ENCODE data around the gene FEN1. TPM values are rescaled to one million over a fixed set of nuclear protein-coding genes. Genes with fewer than 3 reads are reported as not detected.

The FEN1 gene
- total RNA-seq, 2 donors from 2014 or later = 55.4 to 64.7 TPM

- Mint-ChIP-seq H3K9me3 (no peaks in the 10 kb centered on the region), H3K4me3 (no peak overlapping the region), H3K36me3 (ENCODE audit: insufficient read depth in 2 of 2) (peaks cover 0 to 4% of the 10 kb centered on the region in 2 donors), H3K4me1 (ENCODE audit: low read depth) (peaks cover 4% of the 10 kb centered on the region), H3K27me3 (ENCODE audit: low read depth) (no peaks in the 10 kb centered on the region), H3K27ac (no peak overlapping the region)
- ATAC-seq (replicated peaks in 1 of 2) = no peak
- DNase-seq = no peak
Observed at GRCh38 chr11:61782841-61783240, 9.9 kb upstream of the FEN1 start.

- Mint-ChIP-seq H3K36me3 (ENCODE audit: insufficient read depth in 2 of 2) (peaks cover 4 to 8% of the 10 kb centered on the region in 2 donors), H3K9me3 (no peaks in the 10 kb centered on the region), H3K27me3 (ENCODE audit: low read depth) (no peaks in the 10 kb centered on the region), H3K4me3 (no peak overlapping the region), H3K27ac (no peak overlapping the region), H3K4me1 (ENCODE audit: low read depth) (no peaks in the 10 kb centered on the region)
- no peak for DNase-seq
- no peak for ATAC-seq (replicated peaks in 1 of 2)
Observed at GRCh38 chr11:61783717-61784505, 8.8 kb upstream of the FEN1 start.

- Mint-ChIP-seq H3K36me3 (ENCODE audit: insufficient read depth in 2 of 2) (peaks cover 4 to 8% of the 10 kb centered on the region in 2 donors), H3K27ac (no peak overlapping the region), H3K4me1 (ENCODE audit: low read depth) (peaks cover 2% of the 10 kb centered on the region), H3K9me3 (no peaks in the 10 kb centered on the region), H3K4me3 (no peak overlapping the region), H3K27me3 (ENCODE audit: low read depth) (no peaks in the 10 kb centered on the region)
- no peak for DNase-seq
- no peak for ATAC-seq (replicated peaks in 1 of 2)
Observed at GRCh38 chr11:61784506-61784805, 8.3 kb upstream of the FEN1 start.

DNA sequence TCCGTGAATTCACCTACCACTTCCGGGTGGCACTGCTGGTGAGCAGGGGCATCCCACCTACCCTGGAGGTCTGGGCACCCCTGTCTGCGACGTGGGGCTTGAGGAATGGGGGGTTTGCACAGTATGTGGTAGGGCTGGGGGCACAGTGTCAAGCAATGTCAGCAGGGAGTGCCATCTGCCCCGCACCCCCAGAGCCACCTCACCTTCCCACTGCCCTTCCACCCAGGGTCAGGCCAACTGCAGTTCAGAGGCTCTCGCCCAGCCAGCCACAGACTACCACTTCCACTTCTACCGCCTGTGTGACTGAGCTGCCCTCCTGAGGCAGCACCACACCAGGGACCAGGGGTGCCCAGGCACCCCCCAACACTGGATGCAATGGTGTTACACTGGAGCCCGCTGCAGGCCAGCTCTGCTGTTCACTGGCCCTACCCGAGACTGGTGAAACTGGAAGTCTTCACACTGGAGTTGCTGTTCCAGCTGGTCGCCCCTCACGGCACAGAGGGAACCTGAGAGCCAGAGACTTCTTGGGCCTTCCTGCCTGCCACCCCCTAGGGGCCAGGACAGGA, 6.8 kb upstream of the FEN1 start:
- H3K36me3 Mint-ChIP-seq (ENCODE audit: insufficient read depth in 2 of 2) = peaks cover 6 to 8% of the 10 kb centered on the region in 2 donors
- DNase-seq = no peak
- no peak overlapping the region for H3K4me3 Mint-ChIP-seq
- no peaks in the 10 kb centered on the region for H3K9me3 Mint-ChIP-seq
- H3K27ac Mint-ChIP-seq = no peak overlapping the region
- H3K27me3 Mint-ChIP-seq (ENCODE audit: low read depth) = no peaks in the 10 kb centered on the region
- ATAC-seq (replicated peaks in 1 of 2) = no peak
- peaks cover 13% of the 10 kb centered on the region for H3K4me1 Mint-ChIP-seq (ENCODE audit: low read depth)

DNA sequence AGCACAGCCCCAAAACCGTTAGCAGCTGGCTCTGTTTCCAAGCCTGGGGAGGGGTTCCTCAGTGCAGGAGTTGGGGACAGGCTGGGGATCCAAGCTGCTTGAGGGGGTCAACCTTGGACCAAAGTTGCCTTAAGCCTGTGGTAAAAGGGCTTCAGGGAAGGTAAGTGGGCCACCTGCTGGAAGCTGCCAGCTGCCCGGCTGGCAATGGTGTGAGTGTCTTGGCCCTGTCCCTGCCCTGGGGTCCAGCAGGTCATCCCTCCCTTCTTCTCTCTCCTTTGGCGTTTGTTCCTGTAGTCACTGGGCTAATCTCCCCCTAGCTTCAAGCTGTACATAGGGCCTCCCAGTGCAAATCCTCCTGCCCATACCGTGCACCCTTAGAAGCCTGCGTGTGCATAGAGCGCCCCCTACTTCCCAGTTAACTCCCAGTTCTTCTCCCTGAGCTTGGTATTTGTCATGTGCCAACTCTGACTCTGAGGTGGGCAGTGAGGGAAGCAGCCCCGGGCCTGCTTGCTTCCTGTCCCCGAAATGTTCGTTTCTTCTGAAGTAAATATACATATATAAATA, 4.7 kb upstream of the FEN1 start:
- no peak for ATAC-seq (replicated peaks in 1 of 2)
- peak in 1 of 2 donors; percentile 20 for DNase-seq
- Mint-ChIP-seq H3K36me3 (ENCODE audit: insufficient read depth in 2 of 2) (peaks cover 11% of the 10 kb centered on the region in 2 donors), H3K27ac (no peak overlapping the region), H3K27me3 (ENCODE audit: low read depth) (no peaks in the 10 kb centered on the region), H3K4me3 (no peak overlapping the region), H3K9me3 (no peaks in the 10 kb centered on the region), H3K4me1 (ENCODE audit: low read depth) (peaks cover 21% of the 10 kb centered on the region)

- no peaks in the 10 kb centered on the region for H3K27me3 Mint-ChIP-seq (ENCODE audit: low read depth)
- ATAC-seq (replicated peaks in 1 of 2) = peak; percentile 43 to 64
- peak overlapping the region; percentile 99 for H3K27ac Mint-ChIP-seq
- peaks cover 48% of the 10 kb centered on the region for H3K4me1 Mint-ChIP-seq (ENCODE audit: low read depth)
- no peaks in the 10 kb centered on the region for H3K9me3 Mint-ChIP-seq
- peak; percentile 65 to 72 for DNase-seq
- peaks cover 12 to 22% of the 10 kb centered on the region in 2 donors for H3K36me3 Mint-ChIP-seq (ENCODE audit: insufficient read depth in 2 of 2)
- H3K4me3 Mint-ChIP-seq = peak overlapping the region; percentile 97 to 98
Observed at GRCh38 chr11:61791737-61792309, 888 bp upstream of the FEN1 start.

- peak overlapping the region; percentile 97 to 98 for H3K4me3 Mint-ChIP-seq
- DNase-seq = peak in 1 of 2 donors; percentile 14
- H3K4me1 Mint-ChIP-seq (ENCODE audit: low read depth) = peaks cover 56% of the 10 kb centered on the region
- H3K9me3 Mint-ChIP-seq = no peaks in the 10 kb centered on the region
- no peaks in the 10 kb centered on the region for H3K27me3 Mint-ChIP-seq (ENCODE audit: low read depth)
- peaks cover 14 to 29% of the 10 kb centered on the region in 2 donors for H3K36me3 Mint-ChIP-seq (ENCODE audit: insufficient read depth in 2 of 2)
- peak; percentile 2 to 3 for ATAC-seq (replicated peaks in 1 of 2)
- peak overlapping the region; percentile 99 for H3K27ac Mint-ChIP-seq
Observed at GRCh38 chr11:61793083-61793828, 545 bp downstream of the FEN1 start.

GRCh38 chr11:61793829-61794204, 1.1 kb downstream of the FEN1 start:
- H3K27me3 Mint-ChIP-seq (ENCODE audit: low read depth) = no peaks in the 10 kb centered on the region
- peak overlapping the region; percentile 97 to 98 for H3K4me3 Mint-ChIP-seq
- ATAC-seq (replicated peaks in 1 of 2) (no peak), DNase-seq (no peak)
- H3K4me1 Mint-ChIP-seq (ENCODE audit: low read depth) = peaks cover 56% of the 10 kb centered on the region
- H3K27ac Mint-ChIP-seq = peak overlapping the region; percentile 90
- peaks cover 11 to 30% of the 10 kb centered on the region in 2 donors for H3K36me3 Mint-ChIP-seq (ENCODE audit: insufficient read depth in 2 of 2)
- H3K9me3 Mint-ChIP-seq = no peaks in the 10 kb centered on the region

- no peak for ATAC-seq (replicated peaks in 1 of 2)
Observed at GRCh38 chr11:61794579-61794978, 1.9 kb downstream of the FEN1 start.

GRCh38 chr11:61795459-61795858, 2.7 kb downstream of the FEN1 start:
- Mint-ChIP-seq H3K9me3 (no peaks in the 10 kb centered on the region), H3K4me3 (peak overlapping the region in 1 of 2 donors; percentile 21), H3K4me1 (ENCODE audit: low read depth) (peaks cover 52% of the 10 kb centered on the region), H3K27me3 (ENCODE audit: low read depth) (no peaks in the 10 kb centered on the region), H3K27ac (no peak overlapping the region), H3K36me3 (ENCODE audit: insufficient read depth in 2 of 2) (peaks cover 7 to 33% of the 10 kb centered on the region in 2 donors)
- DNase-seq (no peak), ATAC-seq (replicated peaks in 1 of 2) (no peak)

More at GRCh38 chr11:61794579-61794978, 1.9 kb downstream of the FEN1 start:
- DNase-seq = no peak
- peaks cover 57% of the 10 kb centered on the region for H3K4me1 Mint-ChIP-seq (ENCODE audit: low read depth)
- peaks cover 10 to 31% of the 10 kb centered on the region in 2 donors for H3K36me3 Mint-ChIP-seq (ENCODE audit: insufficient read depth in 2 of 2)
- H3K4me3 Mint-ChIP-seq = peak overlapping the region; percentile 27 to 98
- no peak overlapping the region for H3K27ac Mint-ChIP-seq
- no peaks in the 10 kb centered on the region for H3K27me3 Mint-ChIP-seq (ENCODE audit: low read depth)
- H3K9me3 Mint-ChIP-seq = no peaks in the 10 kb centered on the region

- H3K27me3 Mint-ChIP-seq (ENCODE audit: low read depth) = no peaks in the 10 kb centered on the region
- DNase-seq (no peak), ATAC-seq (replicated peaks in 1 of 2) (no peak)
- peaks cover 55% of the 10 kb centered on the region for H3K4me1 Mint-ChIP-seq (ENCODE audit: low read depth)
- no peak overlapping the region for H3K4me3 Mint-ChIP-seq
- H3K9me3 Mint-ChIP-seq = no peaks in the 10 kb centered on the region
- peaks cover 7 to 34% of the 10 kb centered on the region in 2 donors for H3K36me3 Mint-ChIP-seq (ENCODE audit: insufficient read depth in 2 of 2)
- no peak overlapping the region for H3K27ac Mint-ChIP-seq
Observed at GRCh38 chr11:61795876-61796526, 3.3 kb downstream of the FEN1 start.

DNA sequence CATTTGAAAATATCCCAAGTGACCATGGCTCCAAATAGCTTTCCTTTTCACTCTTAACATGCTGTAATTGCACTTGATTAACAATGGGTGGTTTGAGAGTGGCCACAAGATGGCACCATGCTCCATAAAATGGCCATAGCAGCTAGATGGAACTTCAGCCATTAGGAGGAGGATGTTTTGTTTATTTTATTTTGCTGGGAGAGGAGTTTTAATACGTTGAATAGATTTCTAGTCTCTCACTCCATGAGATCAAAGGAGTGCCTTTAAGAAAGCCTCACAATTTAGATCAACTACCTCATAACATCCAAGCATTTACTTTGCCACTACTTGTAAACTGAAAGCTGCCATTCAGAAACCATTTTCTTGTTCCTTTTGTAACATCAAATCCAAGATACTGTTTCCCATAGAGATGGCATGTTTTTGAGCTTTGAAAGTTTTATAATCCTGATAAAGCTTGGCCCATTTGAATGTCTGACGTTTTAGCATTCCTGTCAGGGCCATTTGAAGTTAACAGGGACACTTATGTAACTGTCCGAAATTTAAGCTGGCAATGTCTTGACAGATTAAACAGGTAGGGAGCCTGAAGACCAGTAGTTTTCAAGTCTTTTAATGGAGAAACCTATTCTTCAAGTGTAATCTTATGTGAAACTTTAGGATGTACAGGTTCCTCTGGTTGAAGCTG, 4.7 kb downstream of the FEN1 start:
- Mint-ChIP-seq H3K4me1 (ENCODE audit: low read depth) (peaks cover 47% of the 10 kb centered on the region), H3K4me3 (peak overlapping the region in 1 of 2 donors; percentile 20), H3K36me3 (ENCODE audit: insufficient read depth in 2 of 2) (peaks cover 4 to 33% of the 10 kb centered on the region in 2 donors), H3K27me3 (ENCODE audit: low read depth) (no peaks in the 10 kb centered on the region), H3K9me3 (no peaks in the 10 kb centered on the region), H3K27ac (peak overlapping the region; percentile 2)
- ATAC-seq (replicated peaks in 1 of 2) (no peak), DNase-seq (peak; percentile 58 to 69)
